HG03575 (cell line): ENCODE data around the gene ALK.

Source experiments
- ATAC-seq: cut with Tn5 transposase; IDR thresholded peaks from one replicate; pipeline ENCODE4 v1.9.1; 2021; ENCODE audit not compliant: unreplicated experiment, insufficient number of reproducible peaks, low FRiP score; ENCODE audit errors: extremely low read depth

The ALK gene

DNA sequence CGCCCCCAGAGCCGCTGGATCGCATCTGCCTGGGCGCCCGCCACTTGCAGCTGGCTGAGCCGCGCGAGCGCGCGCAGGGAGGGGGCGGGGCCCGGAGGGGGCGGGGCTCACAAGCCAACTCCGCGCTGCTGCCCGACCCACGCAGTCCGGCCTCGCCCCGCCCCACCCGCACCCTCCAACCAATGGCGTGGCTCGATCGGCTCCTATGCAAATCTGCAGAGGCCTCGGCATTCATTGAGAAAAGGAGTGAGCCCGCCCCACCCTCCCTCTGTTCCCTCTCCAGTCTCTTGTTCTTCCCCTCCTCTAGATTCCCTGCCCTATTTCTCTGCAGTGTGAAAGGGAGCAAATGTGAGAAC is at the start of gene ALK:
TSS of gene ALK (minus strand) at position 27 of the 356 bp plus-strand sequence. CDS start 927 bp downstream, outside the sequence.
- ATAC-seq, result no peak

DNA sequence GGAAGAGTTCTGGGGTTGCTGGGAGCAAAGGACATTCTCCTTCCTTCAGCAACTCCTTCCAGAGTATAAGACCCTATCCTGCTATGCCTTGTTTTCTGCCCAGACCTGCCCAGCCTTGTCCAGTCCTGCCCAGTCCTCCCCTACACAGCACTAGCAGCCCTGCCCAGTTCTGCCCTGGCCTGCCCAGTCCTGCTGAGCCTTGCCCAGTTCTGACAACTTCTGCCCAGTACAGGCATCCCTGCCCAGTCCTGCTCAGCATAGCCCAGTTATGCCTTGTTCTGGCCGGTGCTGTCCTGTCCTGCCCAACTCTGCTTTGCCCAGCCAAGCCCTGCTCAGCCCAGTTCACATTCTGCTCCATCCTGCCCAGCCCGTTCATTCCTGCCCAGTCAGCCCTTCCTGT is 44.9 kb upstream of the ALK start:
- no peak for ATAC-seq

DNA sequence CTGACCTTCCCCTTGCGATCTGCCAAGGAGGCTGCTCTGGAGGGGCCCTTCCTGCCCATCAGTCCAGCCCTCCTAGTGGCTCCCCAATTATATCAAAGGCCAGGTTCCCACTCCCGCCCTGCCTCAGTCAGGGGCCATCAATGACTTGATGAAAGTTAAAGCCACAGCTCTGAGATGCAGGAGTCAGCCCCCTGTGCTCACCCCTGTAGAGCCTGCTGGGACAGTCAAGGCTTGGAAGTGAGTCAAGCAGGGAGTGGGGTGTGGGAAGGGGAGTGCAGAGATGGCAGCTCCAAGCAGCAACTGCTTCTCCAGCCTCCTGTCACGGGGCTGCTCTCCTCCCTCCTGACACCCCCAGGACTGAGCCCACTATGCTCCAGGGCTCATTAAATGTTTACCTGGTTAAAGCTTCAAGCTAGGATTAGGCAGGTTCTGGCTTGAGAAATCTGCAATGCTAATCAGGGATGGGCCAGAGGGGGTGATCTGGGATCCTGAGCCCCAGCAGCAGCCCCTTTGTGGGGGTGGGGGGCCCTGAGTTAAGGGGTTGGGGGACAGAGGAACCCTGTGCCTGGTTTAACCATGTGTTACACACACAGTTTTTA is 42.7 kb upstream of the ALK start:
- no peak for ATAC-seq

DNA sequence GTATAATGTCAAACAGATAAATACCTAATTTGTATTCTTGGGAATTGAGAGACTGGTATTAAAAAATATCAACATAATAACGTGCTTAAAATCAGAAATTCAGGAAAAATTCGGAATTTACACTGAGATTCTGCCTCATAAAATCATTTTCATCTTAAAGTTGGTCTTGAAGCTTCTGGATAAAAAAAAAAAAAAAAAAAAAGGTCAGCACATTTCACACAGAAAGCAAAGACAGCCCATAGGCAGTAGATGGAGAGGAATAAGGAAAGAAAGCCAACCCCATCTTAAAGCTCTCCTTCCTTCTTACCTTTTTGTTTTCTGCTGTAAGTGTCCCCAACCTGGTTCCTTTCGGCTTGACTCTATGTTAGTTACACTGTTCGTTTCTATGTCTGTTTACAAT is 41.5 kb upstream of the ALK start:
- ATAC-seq, result no peak

DNA sequence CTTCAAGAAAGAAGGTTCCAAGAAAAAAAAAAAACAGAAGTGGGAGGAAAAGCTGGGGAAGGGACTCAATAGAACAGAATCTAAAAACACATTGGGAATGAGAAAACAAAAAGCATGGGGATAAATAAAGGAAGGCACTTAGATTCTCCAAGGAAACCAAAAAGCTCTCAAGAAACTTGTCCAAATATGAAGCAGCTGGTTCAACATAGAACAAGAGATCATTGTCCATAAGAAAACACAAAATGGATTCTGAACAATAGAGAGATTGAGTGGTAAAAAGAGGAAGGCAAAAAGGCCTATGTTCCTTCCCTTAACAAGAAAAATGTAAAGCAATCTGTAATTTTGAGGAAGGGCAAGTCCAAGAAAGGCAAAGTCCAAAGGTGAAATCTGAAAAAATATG is 32.9 kb upstream of the ALK start:
- no peak for ATAC-seq

DNA sequence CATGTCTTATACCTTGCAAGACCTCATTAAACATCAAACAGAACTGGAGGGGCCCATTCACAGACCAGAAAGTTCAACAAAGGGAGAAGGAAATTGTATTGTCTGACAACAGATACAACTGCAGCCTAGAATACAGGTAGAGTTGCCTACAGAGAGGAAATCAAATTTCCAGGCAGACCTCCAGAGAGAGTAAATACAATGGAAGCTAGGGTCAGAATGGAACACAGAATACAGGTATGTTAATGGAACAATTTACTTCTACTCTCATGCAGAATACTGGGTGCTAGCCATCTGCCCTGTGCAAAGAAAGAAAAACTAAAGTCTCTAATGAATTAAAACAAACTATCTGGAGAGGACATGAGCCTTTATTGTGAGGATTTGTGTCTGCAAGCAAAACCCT is 31.6 kb upstream of the ALK start:
- no peak for ATAC-seq

DNA sequence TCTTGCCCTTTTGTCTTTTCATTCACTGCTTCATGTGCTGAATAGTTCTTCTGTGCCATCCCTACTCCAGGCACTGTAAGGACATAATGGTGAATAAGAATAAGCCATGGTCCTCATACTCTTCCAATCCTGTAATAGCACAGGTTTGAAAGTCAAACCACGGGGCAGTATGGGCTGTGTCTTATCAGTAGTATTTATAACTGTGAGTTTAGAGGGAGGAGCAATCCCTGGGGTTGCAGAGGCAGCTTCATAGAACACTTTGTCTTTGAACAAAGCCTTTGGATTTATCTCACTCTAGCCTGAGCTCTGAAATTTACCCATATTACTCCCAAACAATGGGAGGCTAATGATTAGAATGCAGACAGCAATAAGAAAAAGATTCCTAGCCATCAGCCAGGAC is 30.2 kb upstream of the ALK start:
- ATAC-seq, result no peak

DNA sequence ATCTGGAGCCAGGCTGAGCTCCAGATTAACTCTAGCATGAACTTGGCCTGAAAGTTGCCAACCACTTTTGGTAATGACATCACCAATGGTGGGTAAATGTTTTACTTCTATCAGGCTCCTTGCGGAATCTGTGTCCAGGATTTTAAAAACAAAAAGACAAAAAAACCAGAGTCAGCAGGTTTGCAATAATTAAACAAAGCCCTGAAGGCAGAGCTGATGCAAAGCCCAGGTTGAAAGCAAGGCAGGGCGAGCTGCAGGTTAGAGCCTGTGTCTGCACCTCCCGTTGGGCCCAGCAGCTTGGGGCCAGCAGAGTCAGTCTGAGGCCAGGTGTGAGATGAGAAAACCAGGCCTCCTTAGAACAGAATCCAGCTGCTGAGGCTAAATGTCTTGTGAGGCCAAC is 29.1 kb upstream of the ALK start:
- no peak for ATAC-seq

DNA sequence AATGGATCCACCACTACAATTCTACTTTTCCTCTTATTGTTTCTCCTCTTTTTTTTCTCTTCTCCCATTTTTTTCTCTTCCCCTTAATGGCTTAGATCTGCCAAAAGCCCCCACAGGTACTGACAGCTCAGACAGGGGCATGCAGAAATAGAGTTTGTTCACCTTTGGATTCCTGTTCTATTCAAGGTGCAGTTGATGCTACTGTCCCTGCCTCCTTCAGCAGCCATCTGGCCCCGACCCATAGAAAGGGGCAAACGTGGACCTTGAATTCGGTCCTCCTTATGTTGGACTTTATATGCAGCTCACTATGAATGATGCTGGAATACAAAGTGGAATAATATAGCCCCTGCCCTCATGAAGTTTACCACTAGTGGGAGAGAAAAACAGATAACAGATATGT is 27.7 kb upstream of the ALK start:
- no peak for ATAC-seq

DNA sequence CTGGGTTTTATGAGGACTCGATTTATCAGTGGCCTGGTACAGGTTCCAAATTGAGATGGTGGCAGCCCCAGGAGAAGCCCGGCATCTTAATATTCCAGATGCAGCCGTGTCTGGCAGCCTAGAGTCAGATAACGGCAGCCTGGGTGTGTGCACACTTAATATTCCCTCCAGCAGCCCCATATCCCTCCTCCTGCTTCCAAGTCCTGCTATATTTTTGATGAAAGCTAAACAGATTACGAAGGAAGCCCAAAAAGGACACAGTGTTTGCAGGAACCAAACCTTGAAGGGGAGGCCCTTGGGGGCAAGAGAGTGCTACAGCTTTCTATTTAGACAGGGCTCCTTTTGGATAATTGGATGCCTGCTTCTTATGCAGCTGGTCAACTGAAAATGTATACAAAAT is 25.1 kb upstream of the ALK start:
- no peak for ATAC-seq

DNA sequence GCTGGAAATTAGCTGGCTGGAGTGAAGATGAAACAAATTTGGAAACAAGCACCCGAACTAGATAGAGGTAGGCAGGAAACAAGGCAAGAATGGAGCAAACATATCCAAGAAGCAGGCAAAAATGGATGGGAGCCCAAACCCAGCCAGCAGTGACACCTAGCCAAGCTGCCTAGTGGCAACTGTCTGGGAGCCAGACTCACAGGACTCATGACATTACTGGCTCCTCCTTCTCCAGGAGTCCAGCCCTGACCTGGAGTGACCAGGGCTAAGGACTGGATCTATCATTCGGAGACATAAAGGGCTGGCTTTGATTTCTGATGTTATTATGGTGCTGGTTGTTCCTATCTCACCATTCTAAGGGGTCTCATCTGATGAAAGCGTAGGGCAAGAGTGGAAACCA is 21.3 kb upstream of the ALK start:
- ATAC-seq, result no peak

DNA sequence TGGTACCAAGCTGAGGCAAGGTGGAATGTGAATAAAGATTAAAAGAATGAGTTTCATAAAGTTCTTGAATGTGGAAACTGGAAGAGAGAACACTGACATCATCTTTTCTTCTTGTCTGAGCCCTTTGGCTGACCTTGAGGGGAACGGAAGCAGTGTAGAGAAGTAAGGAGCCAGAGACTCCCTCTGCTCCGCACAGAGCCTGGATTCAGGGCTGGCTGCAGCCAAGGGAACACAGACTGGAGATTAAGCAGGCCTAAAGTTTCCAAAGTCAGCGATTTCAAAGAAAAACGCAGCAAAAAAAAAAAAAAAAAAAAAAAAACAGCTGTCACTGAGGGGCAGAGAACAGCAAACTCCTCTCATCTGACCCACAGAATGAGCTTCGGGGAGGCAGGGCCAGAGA is 19.3 kb upstream of the ALK start:
- no peak for ATAC-seq

DNA sequence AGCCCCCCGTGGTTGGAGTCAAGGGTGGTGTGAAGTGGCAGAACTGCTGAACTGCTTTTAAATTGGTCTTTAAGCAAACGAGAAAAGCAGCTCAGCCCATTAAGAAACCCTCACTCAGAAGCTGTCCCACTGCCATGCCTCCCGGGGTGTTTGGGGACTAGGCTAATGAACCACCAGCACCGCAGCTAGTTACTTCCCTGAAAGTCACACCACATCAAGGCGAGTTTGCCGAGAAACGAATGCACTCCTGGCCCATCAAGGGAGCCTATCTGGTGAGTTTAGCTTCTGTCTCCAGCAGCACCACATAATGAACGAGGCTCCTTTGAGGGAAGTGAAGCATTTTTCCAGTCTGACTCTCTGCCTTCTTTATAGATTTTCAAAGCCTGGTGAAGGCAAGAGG is 14.6 kb upstream of the ALK start:
- ATAC-seq, result no peak

DNA sequence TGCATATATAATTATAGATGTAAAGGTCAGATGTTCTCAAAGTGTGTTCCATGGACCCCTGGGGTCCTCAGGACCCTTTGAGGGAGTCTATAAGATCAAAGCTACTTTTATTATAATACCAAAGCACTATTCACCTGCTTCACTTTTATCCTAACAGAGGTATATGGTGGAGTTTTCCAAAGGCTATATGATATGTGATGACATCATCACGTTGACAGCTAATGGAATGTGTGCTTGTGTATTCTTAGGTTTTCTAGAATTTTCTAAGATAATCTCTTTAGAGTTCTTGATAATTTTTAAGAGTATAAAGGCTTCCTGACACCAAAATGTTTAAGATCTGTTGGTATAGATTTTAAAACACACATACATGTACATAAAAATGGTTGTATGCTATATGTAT is 10.4 kb upstream of the ALK start:
- ATAC-seq, result no peak

DNA sequence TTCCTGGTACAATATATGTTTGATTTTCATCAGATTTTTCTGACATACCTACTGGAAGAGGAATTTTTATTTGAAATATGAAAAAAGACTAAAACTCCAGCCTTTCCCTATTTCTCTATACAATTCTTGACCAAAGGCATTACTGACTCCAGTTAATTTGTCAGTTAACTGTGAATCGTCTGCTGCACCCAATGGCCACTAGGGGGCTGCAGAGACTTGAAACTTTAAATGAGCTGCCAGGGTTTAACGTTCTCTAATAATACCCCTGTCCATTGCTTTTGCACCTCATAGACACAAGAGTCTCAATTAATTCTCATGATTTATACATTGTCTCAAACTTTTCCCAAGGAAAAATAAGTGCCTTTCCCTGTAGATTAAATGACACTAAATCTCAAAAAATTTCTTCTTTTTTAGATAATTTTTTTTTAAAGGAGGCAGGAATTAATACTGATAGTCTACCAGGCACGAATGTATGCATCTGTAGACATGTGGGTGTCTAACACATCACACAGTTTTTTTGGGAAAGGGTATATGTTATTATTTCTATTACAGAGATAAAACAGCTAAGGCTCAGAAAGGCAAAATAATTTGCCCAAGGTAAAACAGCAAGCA is 1.8 kb upstream of the ALK start:
- ATAC-seq, result no peak

DNA sequence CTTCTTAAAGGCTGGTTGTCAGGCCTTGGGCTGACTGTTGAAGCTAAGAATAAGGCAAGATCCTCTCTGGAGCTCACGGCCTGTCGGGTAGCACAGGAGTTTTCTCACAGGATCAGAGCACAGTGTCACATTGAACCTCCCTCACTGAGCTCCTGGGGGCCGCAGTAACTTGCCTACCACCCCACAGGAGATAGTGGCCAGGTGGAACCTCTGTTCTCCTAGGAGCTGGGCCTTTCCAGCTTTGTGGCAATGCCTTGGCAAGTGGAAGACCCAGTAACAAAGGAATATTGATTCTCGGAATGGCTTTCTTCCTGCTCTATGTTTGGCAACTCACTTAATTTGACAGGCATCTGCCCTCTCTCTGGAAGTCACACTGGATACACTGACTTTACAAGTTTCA is 1.2 kb upstream of the ALK start:
- no peak for ATAC-seq

DNA sequence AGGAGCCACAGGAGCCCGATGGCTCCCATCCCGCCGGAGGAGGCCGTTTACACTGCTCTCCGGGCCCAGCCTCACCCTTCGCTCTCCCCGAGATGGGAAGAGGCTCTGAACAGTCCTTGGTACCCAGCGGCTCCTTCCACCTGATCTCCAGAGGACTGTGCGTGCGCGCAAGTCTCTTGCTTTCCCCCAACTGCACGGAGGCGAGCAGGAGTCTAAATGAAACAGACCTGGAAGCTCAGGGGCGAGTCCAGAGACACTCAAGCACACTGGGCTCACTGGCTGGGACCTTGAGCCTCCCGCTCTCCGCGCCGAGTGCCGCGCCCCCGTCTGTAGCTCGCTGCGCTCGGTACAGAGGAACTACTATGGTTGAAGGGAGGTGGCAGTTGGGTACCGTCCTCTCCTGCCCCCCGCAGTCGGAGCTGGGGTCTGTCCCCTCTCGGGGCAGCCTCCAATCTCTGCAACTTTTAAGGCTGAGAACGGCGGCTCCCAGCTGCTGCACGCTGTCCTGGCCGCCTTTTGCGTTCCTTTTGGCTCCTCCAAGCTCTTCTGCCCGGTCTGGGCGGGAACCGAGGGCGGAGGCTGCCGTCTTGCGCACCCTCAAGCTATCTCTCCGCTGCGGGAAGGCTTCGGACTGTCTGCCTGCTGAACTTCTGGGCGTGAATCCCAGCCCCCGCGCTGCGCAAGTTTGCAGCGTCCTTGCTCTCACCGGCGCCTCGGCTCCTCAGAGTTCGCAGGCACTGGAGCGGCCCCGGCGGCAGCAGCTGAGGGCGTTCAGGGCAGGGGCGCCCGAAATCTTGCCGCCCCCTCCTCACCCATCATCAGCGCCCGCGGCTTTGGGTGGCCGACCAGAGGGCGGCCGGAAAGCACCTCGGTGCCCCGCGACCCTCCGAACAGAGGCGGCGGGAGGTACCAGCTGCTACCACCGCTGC is 491 bp downstream of the ALK start:
- no peak for ATAC-seq

DNA sequence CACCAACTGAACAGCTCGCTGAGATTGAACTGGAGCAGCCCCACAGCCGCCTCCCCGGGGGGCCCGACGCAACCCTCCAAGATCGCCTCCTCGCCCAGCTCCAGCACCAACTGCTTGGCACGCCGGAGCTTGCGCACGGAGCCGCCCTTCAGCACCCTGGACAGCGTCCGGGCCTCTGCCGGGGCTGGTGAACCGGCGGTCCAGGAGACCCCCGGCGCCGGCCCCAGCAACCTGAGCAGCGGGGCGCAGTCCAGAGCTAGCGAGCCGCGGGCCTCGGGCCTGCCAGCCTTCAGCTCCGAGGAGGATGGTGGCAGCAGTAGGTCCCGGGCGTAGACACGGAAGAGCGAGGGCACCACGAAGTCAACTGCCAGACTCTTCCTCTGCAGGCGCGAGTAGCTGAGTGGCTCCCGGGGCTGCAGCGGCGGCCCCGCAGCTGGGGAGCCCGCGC is 1.2 kb downstream of the ALK start:
- ATAC-seq, result no peak

DNA sequence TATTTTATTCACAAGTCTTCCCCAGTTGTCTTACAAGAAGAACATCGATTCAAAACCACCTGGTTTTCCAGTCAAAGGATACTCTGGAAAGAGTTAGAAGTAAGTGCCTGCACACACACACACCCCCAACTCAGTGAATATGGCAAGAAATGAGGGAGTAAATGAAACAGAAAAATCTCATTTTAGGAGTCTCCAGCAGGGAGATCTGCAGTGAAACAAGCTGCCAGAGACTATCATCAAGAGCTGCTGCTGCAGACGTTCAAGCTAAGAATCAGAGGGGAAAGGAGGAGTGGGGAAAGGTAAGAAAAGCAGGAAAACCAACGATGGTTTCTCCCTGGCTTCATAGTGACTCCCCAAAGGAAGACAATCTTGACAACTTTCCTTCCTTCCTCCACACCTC is 2.4 kb downstream of the ALK start:
- ATAC-seq, result no peak

DNA sequence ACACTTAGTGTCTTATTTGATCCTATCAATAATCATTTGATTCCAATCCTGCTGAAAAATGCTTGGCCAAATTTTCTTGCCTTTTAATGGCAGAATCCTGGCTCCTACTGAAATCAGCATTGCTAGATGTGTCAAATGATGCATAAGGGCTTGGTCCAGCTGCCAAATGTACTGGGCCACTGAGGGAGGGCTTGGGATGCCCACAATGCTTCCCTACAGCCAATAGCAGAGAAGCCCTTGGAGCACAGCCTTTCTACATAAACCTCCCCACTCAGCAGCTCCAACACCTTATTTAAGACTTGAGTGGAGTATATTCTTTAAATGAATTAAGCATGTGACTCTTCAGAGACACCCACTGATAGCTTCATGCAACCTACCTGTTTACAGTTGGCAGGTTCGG is 3.6 kb downstream of the ALK start:
- no peak for ATAC-seq
